ENCODE data around the gene RIOK1.
"Not testable (repeated sequence)": the region's sequence is repeated elsewhere in the genome, so short reads cannot be mapped to it uniquely, and the experiment has no call there.

Gene RIOK1

GRCh38 chr6:7454696-7455358, 65.2 kb downstream of the RIOK1 start:
- no peaks in the 10 kb centered on the region for H3K36me3 ChIP-seq (ENCODE audit: control insufficient read depth, insufficient read depth, low read length)
- DNase-seq (ENCODE audit: extremely low read depth, insufficient read length), result no peak
- H3K27me3 ChIP-seq (replicated peaks; ENCODE audit: control insufficient read depth, insufficient read depth, low read length), result no peaks in the 10 kb centered on the region
- no peak overlapping the region for H3K4me3 ChIP-seq (replicated peaks; ENCODE audit: low read depth, low read length)
- TF ChIP-seq CTCF (IDR thresholded peaks at IDR 0.05; ENCODE audit: insufficient read depth, low read length, poor library complexity, severe bottlenecking), result no peak

- not testable (repeated sequence) for H3K27me3 ChIP-seq (replicated peaks; ENCODE audit: control insufficient read depth, insufficient read depth, low read length); H3K36me3 ChIP-seq (ENCODE audit: control insufficient read depth, insufficient read depth, low read length); DNase-seq (ENCODE audit: extremely low read depth, insufficient read length); H3K4me3 ChIP-seq (replicated peaks; ENCODE audit: low read depth, low read length)
These were observed 66.7 kb downstream of the RIOK1 start for GRCh38 chr6:7456302-7456701.

GRCh38 chr6:7461416-7461815, 71.8 kb downstream of the RIOK1 start:
- no peak for TF ChIP-seq CTCF (IDR thresholded peaks at IDR 0.05; ENCODE audit: insufficient read depth, low read length, poor library complexity, severe bottlenecking)
- no peak for DNase-seq (ENCODE audit: extremely low read depth, insufficient read length)
- Histone ChIP-seq H3K4me3 (replicated peaks; ENCODE audit: low read depth, low read length) (no peak overlapping the region), H3K36me3 (ENCODE audit: control insufficient read depth, insufficient read depth, low read length) (no peaks in the 10 kb centered on the region), H3K27me3 (replicated peaks; ENCODE audit: control insufficient read depth, insufficient read depth, low read length) (no peaks in the 10 kb centered on the region)

- Histone ChIP-seq H3K27me3 (replicated peaks; ENCODE audit: control insufficient read depth, insufficient read depth, low read length) (no peaks in the 10 kb centered on the region), H3K36me3 (ENCODE audit: control insufficient read depth, insufficient read depth, low read length) (no peaks in the 10 kb centered on the region), H3K4me3 (replicated peaks; ENCODE audit: low read depth, low read length) (no peak overlapping the region)
- TF ChIP-seq CTCF (IDR thresholded peaks at IDR 0.05; ENCODE audit: insufficient read depth, low read length, poor library complexity, severe bottlenecking), result no peak
- no peak for DNase-seq (ENCODE audit: extremely low read depth, insufficient read length)
These were observed 74.2 kb downstream of the RIOK1 start for GRCh38 chr6:7463785-7464184.

- TF ChIP-seq CTCF (IDR thresholded peaks at IDR 0.05; ENCODE audit: insufficient read depth, low read length, poor library complexity, severe bottlenecking), result no peak
- no peak for DNase-seq (ENCODE audit: extremely low read depth, insufficient read length)
- Histone ChIP-seq H3K27me3 (replicated peaks; ENCODE audit: control insufficient read depth, insufficient read depth, low read length) (no peaks in the 10 kb centered on the region), H3K4me3 (replicated peaks; ENCODE audit: low read depth, low read length) (no peak overlapping the region), H3K36me3 (ENCODE audit: control insufficient read depth, insufficient read depth, low read length) (no peaks in the 10 kb centered on the region)
These were observed 77.6 kb downstream of the RIOK1 start for GRCh38 chr6:7467007-7467897.

All from GM06990 (cell line).